Activated naive CD4-positive, alpha-beta T cell (primary cell): Measurements from ENCODE around the gene HAUS5.
"Not testable (repeated sequence)": the region's sequence is repeated elsewhere in the genome, so short reads cannot be mapped to it uniquely, and the experiment has no call there.

Experiments used
- DNase-seq, 4 experiments: peaks; one replicate each; lab custom pipeline; 2025; lab: John Stamatoyannopoulos, UW

Gene HAUS5

GRCh38 chr19:35642798-35643254 lies 30.3 kb downstream of the HAUS5 start:
- no peak for DNase-seq

GRCh38 chr19:35643255-35644205 lies 31.0 kb downstream of the HAUS5 start:
- DNase-seq, result peak; percentile 60 to 79 (median 66)

GRCh38 chr19:35644206-35644986 lies 31.9 kb downstream of the HAUS5 start:
- peak; percentile 66 to 90 (median 81) for DNase-seq

GRCh38 chr19:35644987-35645679 lies 32.6 kb downstream of the HAUS5 start:
- peak; percentile 18 to 63 (median 43) for DNase-seq

GRCh38 chr19:35645680-35646511 lies 33.4 kb downstream of the HAUS5 start:
- no peak for DNase-seq

GRCh38 chr19:35648017-35648961 lies 35.8 kb downstream of the HAUS5 start, which contains the start of gene COX6B1:
Gene COX6B1, plus strand, starts transcription at chr19:35648323. Its CDS starts 2,921 bp downstream, at chr19:35651244.
- DNase-seq, result peak; percentile 60 to 82 (median 75)

GRCh38 chr19:35650581-35650980 lies 38.0 kb downstream of the HAUS5 start:
- DNase-seq, result no peak

- DNase-seq, result not testable (repeated sequence)
These were observed 42.3 kb downstream of the HAUS5 start for GRCh38 chr19:35654828-35655227.

- DNase-seq, result no peak
These were observed 43.1 kb downstream of the HAUS5 start for GRCh38 chr19:35655600-35655999.

- DNase-seq, result no peak
These were observed 44.2 kb downstream of the HAUS5 start for GRCh38 chr19:35656700-35657099.

- DNase-seq, result no peak
These were observed 45.6 kb downstream of the HAUS5 start for GRCh38 chr19:35657904-35658700.

- DNase-seq, result no peak
These were observed 49.4 kb downstream of the HAUS5 start for GRCh38 chr19:35661995-35662340.

- no peak for DNase-seq
These were observed 51.4 kb downstream of the HAUS5 start for GRCh38 chr19:35663981-35664380.

GRCh38 chr19:35665157-35665556 lies 52.6 kb downstream of the HAUS5 start:
- DNase-seq, result no peak

GRCh38 chr19:35665604-35666003 lies 53.1 kb downstream of the HAUS5 start:
- DNase-seq, result no peak

- no peak for DNase-seq
These were observed 53.8 kb downstream of the HAUS5 start, which contains the start of gene UPK1A for GRCh38 chr19:35666251-35666913. Gene UPK1A, plus strand, starts transcription at chr19:35666517. Its CDS starts 296 bp downstream, at chr19:35666813.

GRCh38 chr19:35669566-35669965 lies 57.0 kb downstream of the HAUS5 start:
- no peak for DNase-seq

- no peak for DNase-seq
These were observed 57.4 kb downstream of the HAUS5 start for GRCh38 chr19:35669974-35670373.
